ENCODE results near the gene BCAP31.
"Not testable (repeated sequence)": the region's sequence is repeated elsewhere in the genome, so short reads cannot be mapped to it uniquely, and the experiment has no call there.

Gene BCAP31

GRCh38 chrX:153719238-153719637, 4.9 kb downstream of the BCAP31 start:
- no peak for DNase-seq (ENCODE audit: extremely low read depth in 1 of 2, low read depth in 1 of 2)

GRCh38 chrX:153717445-153717844, 6.7 kb downstream of the BCAP31 start:
- DNase-seq (ENCODE audit: extremely low read depth in 1 of 2, low read depth in 1 of 2) = no peak

GRCh38 chrX:153714256-153714655, 9.9 kb downstream of the BCAP31 start:
- DNase-seq (ENCODE audit: extremely low read depth in 1 of 2, low read depth in 1 of 2) = no peak

DNA sequence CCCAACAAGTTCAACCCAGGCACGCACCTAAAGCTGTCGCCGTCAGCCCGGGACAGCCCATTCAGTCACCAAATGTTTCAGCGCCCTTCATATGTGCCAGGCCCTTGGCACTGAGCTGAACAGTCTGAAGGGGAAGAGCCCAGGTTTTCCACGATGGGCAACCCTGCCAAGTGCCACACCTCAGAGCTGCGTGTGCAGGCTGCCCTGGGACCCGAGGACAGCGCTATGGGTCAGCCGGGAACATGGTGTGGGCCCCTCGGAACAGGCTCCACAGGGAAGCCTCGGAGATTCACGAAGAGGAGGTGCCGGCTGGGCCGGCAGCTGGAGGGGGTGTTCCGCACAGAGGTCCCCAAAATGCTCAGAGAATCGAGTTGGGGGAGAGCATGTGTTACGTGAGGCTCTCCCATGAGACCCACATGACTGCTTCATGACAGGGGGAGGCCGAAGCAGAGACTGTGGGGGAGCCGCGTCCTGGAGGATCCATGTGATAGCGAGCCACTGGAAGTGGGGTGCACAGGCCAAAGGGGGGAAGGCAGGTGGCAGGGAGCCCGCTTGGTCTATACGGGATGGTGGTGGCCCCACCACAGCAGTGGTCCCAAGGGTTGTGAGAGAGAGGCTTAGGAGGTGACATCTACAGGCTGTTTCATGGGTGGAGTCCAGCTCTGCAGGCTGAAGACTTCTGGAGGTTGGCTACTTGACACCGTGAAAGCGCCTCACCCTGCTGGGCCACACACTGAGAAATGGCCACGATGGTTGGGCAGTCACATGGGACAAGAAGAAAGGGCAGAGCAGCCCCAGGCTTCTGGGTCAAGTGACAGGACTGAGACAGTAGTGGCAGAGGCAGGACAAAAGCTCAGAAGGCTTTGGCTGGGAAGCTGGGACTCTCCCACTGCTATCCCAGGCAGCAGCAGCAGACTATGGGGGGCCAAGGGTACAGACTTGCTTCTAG, 14.2 kb downstream of the BCAP31 start:
- no peak for DNase-seq (ENCODE audit: extremely low read depth in 1 of 2, low read depth in 1 of 2)

DNA sequence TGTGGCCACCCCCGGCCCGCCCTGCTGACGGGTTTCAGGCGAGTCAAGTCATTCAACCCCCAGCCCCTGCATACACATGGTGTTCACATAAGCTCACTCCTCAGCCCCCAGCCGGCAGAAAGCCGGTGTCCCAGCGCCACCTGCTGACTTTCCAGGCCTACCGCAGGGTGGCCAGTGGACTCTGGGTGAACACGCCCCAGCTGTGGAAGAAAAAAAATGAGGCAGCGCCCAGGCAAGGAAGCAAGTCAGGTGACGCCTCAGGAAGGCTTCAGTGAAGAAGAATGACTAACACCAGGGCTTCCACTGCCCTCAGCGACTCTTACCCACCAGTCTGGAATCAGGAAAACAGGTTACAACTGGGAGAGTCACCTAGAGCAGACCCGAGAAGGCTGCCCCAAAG, 15.8 kb downstream of the BCAP31 start:
- no peak for DNase-seq (ENCODE audit: extremely low read depth in 1 of 2, low read depth in 1 of 2)

DNA sequence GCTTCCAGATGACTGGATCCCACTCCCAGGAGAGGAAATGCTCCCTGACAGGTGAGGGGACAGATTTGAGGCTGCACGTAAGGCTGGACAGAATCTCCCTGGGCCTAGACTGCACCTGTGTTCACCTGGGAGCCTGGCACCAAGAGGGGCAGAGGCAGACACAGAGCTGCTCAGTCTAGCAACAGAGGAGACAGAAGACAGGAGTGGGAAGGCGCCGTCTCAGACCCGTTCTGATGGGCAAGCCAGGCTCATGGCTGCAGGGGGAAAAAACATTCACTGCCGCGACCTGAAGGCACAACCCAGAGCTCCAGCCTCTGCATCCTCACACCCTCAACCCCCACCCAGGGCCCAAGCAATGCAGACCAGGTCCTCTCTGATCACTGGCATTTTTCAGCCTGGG, 16.8 kb downstream of the BCAP31 start:
- no peak for DNase-seq (ENCODE audit: extremely low read depth in 1 of 2, low read depth in 1 of 2)

- DNase-seq (ENCODE audit: extremely low read depth in 1 of 2, low read depth in 1 of 2) = no peak
These were observed 17.4 kb downstream of the BCAP31 start for GRCh38 chrX:153706799-153707198.

- not testable (repeated sequence) for DNase-seq (ENCODE audit: extremely low read depth in 1 of 2, low read depth in 1 of 2)
These were observed 18.7 kb downstream of the BCAP31 start for GRCh38 chrX:153705403-153706060.

DNA sequence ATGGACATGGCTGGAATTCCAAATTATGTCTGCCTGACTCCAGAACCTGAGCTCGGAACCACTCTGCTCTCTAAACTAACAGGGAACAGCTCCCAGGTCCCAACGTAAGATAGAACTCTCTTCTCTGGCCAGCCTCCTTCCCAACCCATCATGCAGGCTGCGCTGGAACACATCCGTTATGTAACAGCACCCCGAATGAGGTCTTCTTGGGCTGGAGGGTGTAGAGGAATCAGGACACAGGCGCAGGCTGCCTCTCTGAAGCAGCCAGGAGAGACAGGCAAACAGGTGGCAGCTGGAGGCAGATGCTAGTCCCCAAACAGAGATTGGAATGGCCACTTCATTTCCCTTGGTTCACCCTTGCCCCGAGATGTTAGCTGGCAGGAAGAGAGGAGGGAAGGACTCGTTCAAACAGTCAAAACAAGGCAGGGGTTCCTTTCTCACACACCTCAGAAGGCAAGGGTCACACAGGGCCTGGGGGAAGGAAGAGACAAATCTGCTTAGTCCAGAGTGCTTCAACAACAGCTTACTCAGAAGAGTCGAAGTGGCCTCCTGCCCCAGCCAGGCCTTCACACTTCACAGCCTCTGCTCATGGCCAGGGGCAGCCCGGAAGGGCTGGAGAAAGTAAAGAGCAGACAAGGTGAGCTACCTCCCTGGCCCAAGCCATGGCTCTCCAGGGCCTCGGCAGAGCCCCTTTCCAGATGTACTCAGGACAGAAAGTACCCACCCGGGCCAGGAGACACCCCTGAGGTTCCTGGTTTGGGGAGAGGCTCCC, 19.4 kb downstream of the BCAP31 start:
- DNase-seq (ENCODE audit: extremely low read depth in 1 of 2, low read depth in 1 of 2) = not testable (repeated sequence)

GRCh38 chrX:153704021-153704526, 20.1 kb downstream of the BCAP31 start:
- no peak for DNase-seq (ENCODE audit: extremely low read depth in 1 of 2, low read depth in 1 of 2)

- no peak for DNase-seq (ENCODE audit: extremely low read depth in 1 of 2, low read depth in 1 of 2)
These were observed 21.2 kb downstream of the BCAP31 start for GRCh38 chrX:153703036-153703370.

GRCh38 chrX:153702336-153703035, 21.7 kb downstream of the BCAP31 start:
- no peak for DNase-seq (ENCODE audit: extremely low read depth in 1 of 2, low read depth in 1 of 2)

- no peak for DNase-seq (ENCODE audit: extremely low read depth in 1 of 2, low read depth in 1 of 2)
These were observed 22.5 kb downstream of the BCAP31 start for GRCh38 chrX:153701706-153702105.

GRCh38 chrX:153700967-153701366, 23.2 kb downstream of the BCAP31 start:
- DNase-seq (ENCODE audit: extremely low read depth in 1 of 2, low read depth in 1 of 2) = no peak

DNA sequence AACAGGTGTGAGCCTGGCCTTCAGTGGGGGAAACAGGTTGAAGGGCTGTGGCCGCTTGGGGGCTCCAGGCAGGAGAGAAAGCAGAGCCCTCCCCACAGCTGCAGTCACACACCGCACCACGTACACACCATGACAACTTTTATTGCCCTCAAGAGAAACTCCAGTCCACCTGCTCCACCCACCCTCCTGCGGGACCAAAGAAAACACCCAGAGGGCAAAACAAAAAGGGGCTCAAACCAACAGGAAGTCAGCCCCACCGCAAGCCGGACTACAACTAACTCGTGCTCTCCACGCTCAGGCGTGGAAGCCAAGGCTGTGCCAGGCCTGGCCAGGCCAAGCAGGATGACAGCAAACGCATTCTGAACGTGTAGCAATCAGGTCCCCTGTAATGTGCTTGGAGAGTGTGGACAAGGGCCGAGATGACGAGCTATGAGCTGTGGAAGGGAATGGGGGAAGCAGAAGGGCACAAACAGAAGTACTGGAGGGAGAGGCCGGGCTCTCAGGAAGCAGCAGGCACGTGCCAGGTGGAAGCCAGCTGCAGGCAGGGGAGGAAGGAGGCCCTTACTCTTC, 23.7 kb downstream of the BCAP31 start:
- no peak for DNase-seq (ENCODE audit: extremely low read depth in 1 of 2, low read depth in 1 of 2)

GRCh38 chrX:153699784-153700371, 24.3 kb downstream of the BCAP31 start:
- not testable (repeated sequence) for DNase-seq (ENCODE audit: extremely low read depth in 1 of 2, low read depth in 1 of 2)

DNA sequence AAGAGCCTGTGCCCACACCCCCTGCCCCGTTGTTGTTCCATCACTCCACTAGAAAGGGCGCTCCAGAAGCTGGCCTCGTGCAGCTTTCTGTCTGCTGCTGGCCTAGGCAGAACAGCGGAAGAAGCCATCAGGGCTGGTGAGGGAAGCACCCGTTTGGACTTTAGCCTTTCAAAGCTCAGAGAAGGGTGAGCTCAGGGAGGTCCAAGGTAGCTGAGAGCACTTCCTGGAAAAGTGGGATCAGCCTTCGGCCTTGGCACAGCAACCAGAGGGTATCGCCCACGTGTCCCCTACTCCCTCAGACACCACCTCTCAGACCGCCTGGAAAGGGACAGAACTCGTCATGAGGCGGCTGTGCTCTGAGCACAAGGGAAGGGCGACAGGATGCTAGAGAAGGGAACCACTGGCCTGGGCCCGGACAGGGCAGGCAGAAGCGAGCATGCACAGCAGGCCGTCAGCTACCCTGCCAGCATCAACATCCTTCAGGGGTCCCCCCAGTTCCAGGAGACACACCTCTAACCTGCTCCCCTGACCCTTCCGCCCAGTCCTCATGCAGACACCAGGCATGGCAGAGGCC, 24.9 kb downstream of the BCAP31 start:
- DNase-seq (ENCODE audit: extremely low read depth in 1 of 2, low read depth in 1 of 2) = not testable (repeated sequence)

DNA sequence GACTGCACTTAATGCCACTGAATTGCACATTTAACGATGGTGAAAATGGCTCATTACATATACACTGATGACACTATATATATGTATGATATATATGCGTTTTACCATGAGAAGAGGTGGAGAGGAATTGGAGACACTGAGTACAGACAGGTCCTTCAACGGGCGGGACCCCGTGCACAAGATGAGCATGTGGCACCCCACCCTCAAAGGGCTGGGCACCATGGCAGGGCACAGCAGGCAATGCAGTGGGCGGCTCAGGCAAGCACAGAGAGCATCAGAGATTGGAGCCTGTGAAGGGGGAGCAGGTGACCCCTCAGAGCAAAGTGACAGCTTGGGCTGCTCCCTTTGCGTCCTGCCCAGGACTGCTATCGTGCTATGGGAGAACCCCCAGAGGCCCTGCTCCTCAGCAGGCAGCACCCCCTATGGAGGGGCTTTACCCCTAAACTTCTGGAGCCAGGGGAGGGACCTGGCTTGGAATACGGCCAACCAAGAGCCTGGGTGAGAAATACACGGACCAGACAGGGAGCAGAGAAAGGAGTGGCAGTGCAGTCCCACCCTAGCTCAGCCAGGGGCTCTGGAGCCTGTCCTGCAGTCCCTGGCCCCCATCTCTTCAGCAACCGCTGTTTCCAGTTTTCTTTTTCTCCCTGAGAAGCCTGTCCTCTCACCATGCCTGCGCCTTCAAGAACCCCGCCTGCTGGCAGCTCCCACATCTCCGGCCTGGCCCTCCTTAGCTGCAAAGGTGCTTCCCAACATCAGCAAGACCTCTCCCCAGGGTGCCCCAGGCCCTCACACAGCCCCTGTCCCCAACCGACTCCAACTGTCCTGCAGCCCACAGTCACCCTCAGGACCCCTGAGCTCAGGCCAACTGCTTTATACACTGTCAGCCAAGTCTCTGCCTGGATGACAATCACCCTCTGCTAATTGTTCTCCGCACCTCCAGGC, 26.0 kb downstream of the BCAP31 start:
- DNase-seq (ENCODE audit: extremely low read depth in 1 of 2, low read depth in 1 of 2) = no peak

Measured in stimulated activated CD8-positive, alpha-beta memory T cell treated with anti-CD3 and anti-CD28 coated beads, Interleukin-7, amount 100 ng/mL, for 48 hours (primary cell).